Stimulated activated naive B cell treated with anti-CD40 and anti-IgM and Interleukin-4, amounts not matched to agents 10 μg/mL and 1 μg/mL and 100 μg/mL, for 72 hours (primary cell): Measurements from ENCODE around the gene NXNL1.
A peak's percentile ranks its signal among the peaks of the same experiment; 100 is the strongest.

Experiments used
- ATAC-seq, 2 donors: fragments of 150-1000 bp; cut with Tn5 transposase; replicated peaks; 2 replicates each; pipeline ENCODE4 v1.10.0; 2021; ENCODE audit warnings: moderate library complexity in 1 of 2
- DNase-seq: peaks from one replicate; pipeline ENCODE4 v3.0.0; 2021
- H3K27ac Mint-ChIP-seq: one replicate; pipeline ENCODE4 v1.8.0; 2022; ENCODE audit warnings: mild to moderate bottlenecking, mixed read lengths
- H3K27me3 Mint-ChIP-seq, 2 donors: one replicate each; pipeline ENCODE4 v1.8.0; 2022; ENCODE audit warnings: mixed read lengths in 2 of 2
- H3K36me3 Mint-ChIP-seq, 2 donors: one replicate each; pipeline ENCODE4 v1.8.0; 2022; ENCODE audit warnings: mixed read lengths in 2 of 2, mild to moderate bottlenecking in 1 of 2
- H3K4me1 Mint-ChIP-seq, 2 donors: one replicate each; pipeline ENCODE4 v1.8.0; 2022; ENCODE audit warnings: mixed read lengths in 2 of 2, mild to moderate bottlenecking in 1 of 2
- H3K4me3 Mint-ChIP-seq, 2 donors: one replicate each; pipeline ENCODE4 v1.8.0; 2022; ENCODE audit warnings: mild to moderate bottlenecking in 2 of 2, mixed read lengths in 2 of 2, moderate library complexity in 1 of 2
- H3K9me3 Mint-ChIP-seq, 2 donors: one replicate each; pipeline ENCODE4 v1.8.0; 2022; ENCODE audit warnings: mixed read lengths in 2 of 2, mild to moderate bottlenecking in 1 of 2

Gene NXNL1

DNA sequence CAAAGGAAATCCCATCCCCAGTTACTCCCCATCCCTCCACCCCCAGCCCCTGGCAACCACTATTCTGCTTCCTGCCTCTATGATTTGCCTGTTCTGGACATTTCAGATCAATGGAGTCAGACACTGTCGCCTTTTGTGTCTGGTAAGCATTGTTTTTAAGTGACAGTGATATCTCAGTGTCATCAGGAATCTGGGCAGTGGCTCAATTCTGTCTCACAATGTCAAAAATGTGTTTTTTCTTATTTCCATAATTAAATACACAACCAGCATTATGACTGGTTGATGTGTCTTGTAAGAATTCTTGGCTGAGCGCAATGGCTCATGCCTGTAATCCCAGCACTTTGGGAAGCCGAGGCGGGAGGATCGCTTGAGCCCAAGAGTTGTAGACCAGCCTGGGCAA, 30.6 kb upstream of the NXNL1 start:
- Mint-ChIP-seq H3K4me3 (no peak overlapping the region), H3K36me3 (peaks cover 6 to 12% of the 10 kb centered on the region in 2 donors), H3K27me3 (no peaks in the 10 kb centered on the region), H3K27ac (no peak overlapping the region), H3K4me1 (peaks cover 24 to 27% of the 10 kb centered on the region in 2 donors), H3K9me3 (no peaks in the 10 kb centered on the region)
- ATAC-seq: no peak
- DNase-seq: no peak

DNA sequence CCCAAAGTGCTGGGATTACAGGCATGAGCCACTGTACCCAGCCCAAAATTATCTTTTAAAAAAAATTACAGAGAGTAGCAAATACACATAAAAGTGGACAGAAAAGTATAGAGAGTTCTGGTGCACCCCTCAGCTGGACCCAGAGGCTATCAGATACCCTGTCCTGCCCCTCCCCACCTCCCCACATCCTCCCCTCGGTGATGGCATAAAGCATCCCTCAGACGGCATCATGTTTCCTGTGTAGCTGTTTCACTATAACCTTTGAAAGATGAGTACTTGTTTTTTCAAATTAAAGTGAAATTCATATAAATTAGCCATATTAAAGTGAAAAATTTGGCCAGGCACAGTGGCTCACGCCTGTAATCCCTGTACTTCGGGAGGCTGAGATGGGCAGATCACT, 29.7 kb upstream of the NXNL1 start:
- H3K27ac Mint-ChIP-seq: no peak overlapping the region

DNA sequence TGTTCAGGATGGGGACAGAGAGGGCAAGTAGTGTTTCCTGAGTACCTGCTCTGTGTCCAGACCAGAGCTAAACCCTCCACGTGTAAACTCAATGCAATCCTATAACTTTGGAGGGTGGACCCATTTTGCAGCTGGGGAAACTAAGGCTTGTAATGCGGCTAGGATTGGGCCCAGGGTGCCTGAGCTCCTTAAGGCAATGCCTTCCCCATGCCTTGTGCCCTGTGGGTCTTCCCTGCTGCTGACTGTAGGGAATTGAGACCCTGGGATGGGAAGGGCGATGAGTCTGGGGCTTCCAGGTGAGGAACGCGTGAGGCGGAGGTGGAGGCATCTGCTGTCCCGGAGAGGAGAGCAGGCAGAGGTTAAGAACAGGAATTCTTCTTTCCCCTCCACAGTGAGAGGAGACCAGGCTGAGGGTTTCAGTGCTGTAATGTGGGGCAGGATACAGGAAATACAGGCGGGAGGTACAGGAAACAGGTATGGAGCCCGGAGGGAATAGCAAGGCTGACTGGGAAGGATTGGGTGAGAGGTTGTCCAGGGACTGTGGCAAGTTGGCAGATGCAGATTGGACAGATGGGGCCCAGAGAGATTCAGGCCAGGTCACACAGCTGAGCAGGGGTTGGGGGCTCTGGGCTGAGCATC, 28.8 kb upstream of the NXNL1 start:
- Mint-ChIP-seq H3K9me3 (no peaks in the 10 kb centered on the region), H3K4me1 (peaks cover 16 to 22% of the 10 kb centered on the region in 2 donors), H3K27ac (no peak overlapping the region), H3K27me3 (no peaks in the 10 kb centered on the region), H3K36me3 (peaks cover 6 to 8% of the 10 kb centered on the region in 2 donors), H3K4me3 (peak overlapping the region in 1 of 2 donors; percentile 55)
- ATAC-seq: no peak
- DNase-seq: no peak

More for the DNA sequence above, 29.7 kb upstream of the NXNL1 start:
- no peaks in the 10 kb centered on the region for H3K27me3 Mint-ChIP-seq
- H3K9me3 Mint-ChIP-seq: no peaks in the 10 kb centered on the region
- peaks cover 16 to 22% of the 10 kb centered on the region in 2 donors for H3K4me1 Mint-ChIP-seq
- no peak overlapping the region for H3K4me3 Mint-ChIP-seq
- DNase-seq: no peak
- peaks cover 6 to 8% of the 10 kb centered on the region in 2 donors for H3K36me3 Mint-ChIP-seq
- ATAC-seq: no peak

DNA sequence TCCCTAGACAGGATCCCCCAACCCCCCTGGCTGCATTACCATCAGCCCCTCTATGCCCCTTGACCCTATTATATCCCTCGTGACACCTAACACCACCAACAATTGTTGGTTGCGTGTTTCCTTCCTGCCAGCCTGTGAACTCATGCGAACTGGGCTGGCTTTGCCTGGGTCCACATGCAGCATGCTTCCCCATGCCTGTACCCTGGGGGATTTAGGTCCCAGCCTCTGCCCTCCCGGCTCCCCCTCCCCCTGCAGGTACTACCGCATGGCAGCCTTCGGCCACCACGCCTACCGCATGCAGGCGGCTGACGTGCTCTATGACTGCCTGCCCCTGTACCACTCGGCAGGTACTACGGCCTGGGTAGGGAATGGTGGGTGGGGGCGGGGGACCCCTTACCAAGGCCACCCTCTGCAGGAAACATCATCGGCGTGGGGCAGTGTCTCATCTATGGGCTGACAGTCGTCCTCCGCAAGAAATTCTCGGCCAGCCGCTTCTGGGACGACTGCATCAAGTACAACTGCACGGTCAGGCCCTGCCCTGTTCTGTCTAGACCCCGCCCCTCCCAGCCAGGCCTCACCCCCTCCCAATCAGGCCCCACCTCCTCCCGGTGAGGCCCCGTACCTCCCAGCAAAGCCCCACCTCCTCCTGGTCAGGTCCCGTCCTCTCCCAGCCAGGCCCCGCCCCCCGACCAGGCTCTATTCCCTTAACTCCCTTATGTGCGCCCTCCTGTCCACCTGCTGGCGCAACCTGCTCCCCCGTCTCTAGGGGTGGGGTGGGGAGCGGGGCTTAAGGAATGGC, 28.1 kb upstream of the NXNL1 start:
- peak overlapping the region; percentile 12 to 55 for H3K4me3 Mint-ChIP-seq
- DNase-seq (peak; percentile 65), ATAC-seq (peak; percentile 95 to 98)
- peaks cover 16 to 22% of the 10 kb centered on the region in 2 donors for H3K4me1 Mint-ChIP-seq
- H3K27me3 Mint-ChIP-seq: no peaks in the 10 kb centered on the region
- H3K9me3 Mint-ChIP-seq: no peaks in the 10 kb centered on the region
- H3K36me3 Mint-ChIP-seq: peaks cover 6 to 8% of the 10 kb centered on the region in 2 donors
- H3K27ac Mint-ChIP-seq: peak overlapping the region; percentile 25

DNA sequence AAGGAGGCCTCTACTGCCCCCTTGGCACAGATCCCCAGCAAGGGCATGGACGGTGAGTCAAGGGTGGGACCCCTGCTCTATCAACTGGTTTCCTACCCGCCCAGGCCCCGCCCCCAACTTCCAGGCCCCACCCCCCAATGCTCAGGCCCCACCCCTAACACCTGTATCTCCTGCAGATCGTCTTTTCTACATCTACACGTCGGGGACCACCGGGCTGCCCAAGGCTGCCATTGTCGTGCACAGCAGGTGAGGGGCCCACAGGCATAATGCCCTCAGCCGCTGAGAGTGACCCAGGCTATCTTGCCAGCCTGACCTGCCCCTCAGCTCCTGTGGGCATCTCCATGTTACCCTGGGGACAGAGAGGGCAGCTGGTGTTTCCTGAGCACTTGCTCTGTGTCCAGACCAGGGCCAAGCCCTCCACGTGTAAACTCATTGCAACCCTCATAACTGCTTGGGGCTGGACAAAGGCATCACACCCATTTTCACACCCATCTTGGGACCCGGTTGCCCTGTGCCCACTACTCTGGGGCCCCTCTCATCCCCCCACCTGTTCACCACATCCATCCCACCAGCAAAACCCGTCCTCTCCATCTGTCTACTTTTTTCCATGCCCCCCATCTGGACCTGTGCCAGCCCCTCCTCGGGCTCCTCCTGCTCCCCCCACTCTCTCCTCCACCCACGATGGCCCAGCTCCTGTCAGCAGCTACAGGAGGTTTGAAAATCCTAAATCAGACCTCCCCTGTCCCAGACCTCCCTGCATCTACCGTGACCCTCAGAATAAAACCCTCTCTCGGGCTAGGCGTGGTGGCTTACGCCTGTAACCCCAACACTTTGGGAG, 26.8 kb upstream of the NXNL1 start:
- Mint-ChIP-seq H3K4me1 (peaks cover 16 to 24% of the 10 kb centered on the region in 2 donors), H3K9me3 (no peaks in the 10 kb centered on the region), H3K4me3 (no peak overlapping the region), H3K36me3 (peaks cover 6 to 8% of the 10 kb centered on the region in 2 donors), H3K27me3 (no peaks in the 10 kb centered on the region), H3K27ac (no peak overlapping the region)
- ATAC-seq: no peak
- DNase-seq: no peak

DNA sequence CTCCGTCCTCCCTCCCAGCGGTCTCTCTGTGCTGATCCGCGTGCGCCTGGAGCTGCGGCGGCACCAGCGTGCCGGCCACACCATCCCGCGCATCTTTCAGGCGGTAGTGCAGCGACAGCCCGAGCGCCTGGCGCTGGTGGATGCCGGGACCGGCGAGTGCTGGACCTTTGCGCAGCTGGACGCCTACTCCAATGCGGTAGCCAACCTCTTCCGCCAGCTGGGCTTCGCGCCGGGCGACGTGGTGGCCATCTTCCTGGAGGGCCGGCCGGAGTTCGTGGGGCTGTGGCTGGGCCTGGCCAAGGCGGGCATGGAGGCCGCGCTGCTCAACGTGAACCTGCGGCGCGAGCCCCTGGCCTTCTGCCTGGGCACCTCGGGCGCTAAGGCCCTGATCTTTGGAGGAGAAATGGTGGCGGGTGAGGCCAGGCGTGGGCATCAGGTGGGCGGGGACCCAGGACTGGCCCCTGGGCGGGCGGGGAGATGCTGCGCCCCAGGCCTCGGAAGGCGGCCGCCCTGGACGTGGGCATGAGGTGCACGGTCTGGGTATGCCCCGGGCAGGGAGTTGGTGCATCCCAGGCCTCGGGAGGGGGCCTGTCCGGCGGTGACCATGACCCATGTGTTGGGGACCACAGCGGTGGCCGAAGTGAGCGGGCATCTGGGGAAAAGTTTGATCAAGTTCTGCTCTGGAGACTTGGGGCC, 26.0 kb upstream of the NXNL1 start:
- DNase-seq (no peak), ATAC-seq (no peak)
- peaks cover 6 to 8% of the 10 kb centered on the region in 2 donors for H3K36me3 Mint-ChIP-seq
- H3K4me3 Mint-ChIP-seq: no peak overlapping the region
- H3K4me1 Mint-ChIP-seq: peaks cover 16 to 24% of the 10 kb centered on the region in 2 donors
- H3K9me3 Mint-ChIP-seq: no peaks in the 10 kb centered on the region
- no peaks in the 10 kb centered on the region for H3K27me3 Mint-ChIP-seq
- no peak overlapping the region for H3K27ac Mint-ChIP-seq

DNA sequence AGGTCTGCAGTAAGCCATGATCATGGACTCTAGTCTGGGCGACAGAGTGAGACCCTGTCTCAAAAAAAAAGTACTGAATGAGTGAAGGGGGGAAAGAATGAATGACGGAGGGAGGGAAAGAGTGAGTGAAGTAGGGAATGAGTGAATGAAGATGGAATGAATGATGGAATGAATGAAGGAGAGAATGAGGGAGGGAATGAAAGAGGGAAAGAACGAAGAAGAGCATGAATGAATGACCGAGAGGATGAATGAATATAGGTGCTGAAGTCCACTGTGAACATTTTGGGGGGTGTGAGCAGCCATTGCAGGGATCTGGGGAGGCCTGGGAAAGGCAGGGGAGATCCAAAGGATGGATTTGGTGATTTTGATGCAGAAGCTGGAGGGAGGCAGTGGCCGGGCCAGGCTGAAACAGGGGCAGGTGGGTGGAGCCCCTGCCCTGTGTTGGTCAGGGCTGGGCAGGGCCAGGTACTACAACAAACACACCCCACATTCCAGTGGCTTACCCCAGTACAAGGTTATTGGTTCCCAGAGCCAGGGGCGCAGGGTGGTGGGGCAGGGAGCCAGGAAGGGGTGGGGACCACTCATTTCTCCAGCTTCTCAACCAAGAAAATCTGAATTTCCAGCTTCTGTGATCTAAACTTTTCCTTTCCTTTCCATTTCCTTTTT, 23.9 kb upstream of the NXNL1 start:
- H3K36me3 Mint-ChIP-seq: peaks cover 6 to 7% of the 10 kb centered on the region in 2 donors
- H3K9me3 Mint-ChIP-seq: no peaks in the 10 kb centered on the region
- DNase-seq (no peak), ATAC-seq (no peak)
- H3K27ac Mint-ChIP-seq: no peak overlapping the region
- no peaks in the 10 kb centered on the region for H3K27me3 Mint-ChIP-seq
- no peak overlapping the region for H3K4me3 Mint-ChIP-seq
- H3K4me1 Mint-ChIP-seq: peaks cover 16 to 23% of the 10 kb centered on the region in 2 donors

DNA sequence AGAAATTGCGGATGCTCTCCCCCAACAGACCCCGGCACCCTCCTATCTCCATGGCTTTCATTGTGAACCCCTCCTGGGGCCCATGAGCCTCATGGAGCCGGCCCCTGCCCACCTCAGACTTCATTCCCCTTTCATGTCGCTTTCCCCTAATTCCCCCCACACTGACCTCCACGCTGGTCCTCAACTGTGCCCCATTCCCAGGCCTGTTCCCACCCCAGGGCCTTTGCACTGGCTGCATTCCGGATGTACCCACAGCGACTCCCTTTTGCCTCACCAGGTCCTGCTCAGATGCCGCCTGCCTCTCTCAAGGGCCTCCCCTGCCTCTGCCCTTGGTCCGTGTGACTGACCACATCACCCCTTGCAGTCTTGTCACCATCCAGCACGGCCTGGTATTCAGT, 22.9 kb upstream of the NXNL1 start:
- Mint-ChIP-seq H3K9me3 (no peaks in the 10 kb centered on the region), H3K27ac (peak overlapping the region; percentile 56), H3K4me1 (peaks cover 9 to 13% of the 10 kb centered on the region in 2 donors), H3K27me3 (no peaks in the 10 kb centered on the region), H3K36me3 (peaks cover 0 to 3% of the 10 kb centered on the region in 2 donors), H3K4me3 (no peak overlapping the region)
- DNase-seq (no peak), ATAC-seq (no peak)

DNA sequence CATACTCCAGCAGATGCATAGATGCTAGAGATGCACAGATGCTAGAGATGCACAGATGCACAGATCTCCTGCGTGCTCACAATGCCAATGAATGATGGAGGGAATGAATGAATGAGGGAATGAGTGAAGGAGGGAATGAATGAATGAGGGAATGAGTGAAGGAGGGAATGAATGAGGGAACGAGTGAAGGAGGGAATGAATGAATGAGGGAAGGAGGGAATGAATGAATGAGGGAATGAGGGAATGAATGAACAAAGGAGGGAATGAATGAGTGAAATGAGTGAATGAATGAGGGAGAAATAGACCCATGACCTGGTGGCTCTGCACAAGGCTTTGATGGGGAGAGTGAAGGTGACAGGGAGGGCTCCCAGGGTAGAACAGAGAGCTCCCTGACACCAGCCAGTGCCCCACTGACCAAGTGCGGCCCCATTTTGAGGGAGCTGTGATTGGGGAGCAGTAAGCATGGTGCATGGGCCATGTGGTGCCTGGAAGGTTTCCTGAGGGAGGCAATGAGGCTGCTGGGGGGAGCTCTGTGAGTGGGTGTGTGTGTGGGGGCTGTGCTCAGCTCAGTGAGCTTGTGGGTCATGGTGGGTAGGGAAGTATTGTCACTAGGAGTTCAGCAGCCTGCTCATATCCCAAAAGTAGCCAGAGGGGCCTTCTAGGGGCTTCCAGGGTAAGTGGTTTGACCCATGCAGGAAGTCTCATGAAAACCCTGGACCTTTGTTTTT, 22.3 kb upstream of the NXNL1 start:
- no peaks in the 10 kb centered on the region for H3K9me3 Mint-ChIP-seq
- ATAC-seq (no peak), DNase-seq (no peak)
- no peaks in the 10 kb centered on the region for H3K36me3 Mint-ChIP-seq
- H3K4me3 Mint-ChIP-seq: no peak overlapping the region
- no peak overlapping the region for H3K27ac Mint-ChIP-seq
- H3K27me3 Mint-ChIP-seq: no peaks in the 10 kb centered on the region
- peaks cover 3 to 8% of the 10 kb centered on the region in 2 donors for H3K4me1 Mint-ChIP-seq

DNA sequence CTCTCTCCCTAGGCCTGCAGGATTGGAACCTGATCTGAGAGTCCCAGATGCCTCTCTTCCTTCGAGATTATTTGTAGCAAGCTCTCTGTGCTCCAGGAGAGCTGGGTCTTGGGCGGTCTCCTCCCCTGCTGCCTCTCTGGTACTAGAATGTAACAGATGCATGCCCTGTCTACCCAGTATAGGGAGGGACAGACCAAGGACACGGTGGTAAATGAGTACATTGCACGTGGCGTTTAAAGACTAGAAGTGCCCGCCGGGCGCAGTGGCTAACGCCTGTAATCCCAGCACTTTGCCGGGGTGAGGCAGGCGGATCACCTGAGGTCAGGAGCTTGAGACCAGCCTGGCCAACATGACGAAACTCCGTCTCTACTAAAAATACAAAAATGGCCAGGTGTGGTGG, 21.3 kb upstream of the NXNL1 start:
- Mint-ChIP-seq H3K4me1 (peaks cover 0 to 3% of the 10 kb centered on the region in 2 donors), H3K36me3 (no peaks in the 10 kb centered on the region), H3K27ac (no peak overlapping the region), H3K27me3 (no peaks in the 10 kb centered on the region), H3K9me3 (no peaks in the 10 kb centered on the region), H3K4me3 (no peak overlapping the region)
- DNase-seq (no peak), ATAC-seq (no peak)

DNA sequence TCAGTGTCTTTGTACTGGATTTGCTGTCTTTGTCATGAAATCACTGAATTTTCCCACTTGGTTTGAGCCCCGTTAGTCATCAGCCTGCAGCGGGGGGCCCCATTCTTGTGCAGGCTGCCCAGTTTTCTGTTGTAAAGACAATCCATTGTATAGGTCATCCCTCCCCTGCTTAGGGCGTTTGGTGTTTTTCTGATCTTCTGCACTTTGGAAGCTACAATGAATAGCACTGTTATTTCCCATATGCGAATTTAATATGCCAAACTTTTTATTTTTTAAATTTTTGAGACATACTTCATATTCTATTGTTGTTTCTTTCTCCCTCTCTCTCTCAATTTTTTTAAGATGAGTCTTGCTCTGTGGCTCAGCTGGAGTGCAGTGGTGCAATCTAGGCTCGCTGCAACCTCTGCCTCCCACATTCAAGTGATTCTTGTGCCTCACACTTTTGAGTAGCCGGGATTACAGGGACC, 18.6 kb upstream of the NXNL1 start:
- Mint-ChIP-seq H3K36me3 (no peaks in the 10 kb centered on the region), H3K27me3 (no peaks in the 10 kb centered on the region), H3K9me3 (no peaks in the 10 kb centered on the region), H3K4me3 (no peak overlapping the region), H3K4me1 (peaks cover 0 to 3% of the 10 kb centered on the region in 2 donors), H3K27ac (no peak overlapping the region)
- DNase-seq (no peak), ATAC-seq (no peak)

DNA sequence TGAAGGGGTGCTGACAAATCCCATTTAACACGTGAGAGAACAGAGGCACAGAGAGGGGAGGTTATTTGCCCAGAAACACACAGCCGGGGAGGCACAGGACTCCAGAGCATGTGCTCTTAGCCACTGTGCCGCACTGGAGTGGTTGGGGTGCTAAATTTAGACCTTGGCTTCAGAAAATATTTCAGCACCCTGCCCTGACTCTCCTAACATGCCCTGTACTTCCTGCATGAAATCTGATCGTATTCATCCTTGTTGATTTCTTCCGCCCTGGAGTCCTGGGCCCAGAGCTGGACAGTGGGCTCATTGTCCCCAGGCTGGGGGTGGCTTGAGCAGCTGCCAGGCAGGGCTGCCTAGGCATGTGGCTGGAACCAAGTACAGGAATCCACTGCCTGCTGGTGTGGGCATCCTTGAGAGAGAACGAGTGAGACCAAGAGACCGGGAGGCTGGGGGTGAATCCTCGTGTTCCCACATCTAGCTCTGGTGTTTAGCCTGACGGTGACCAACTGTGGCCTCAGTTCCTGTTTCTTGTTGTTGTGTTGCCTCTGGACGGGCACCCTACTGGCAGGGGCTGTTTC, 14.9 kb upstream of the NXNL1 start:
- peaks cover 0 to 4% of the 10 kb centered on the region in 2 donors for H3K27me3 Mint-ChIP-seq
- ATAC-seq (no peak), DNase-seq (no peak)
- H3K9me3 Mint-ChIP-seq: no peaks in the 10 kb centered on the region
- no peaks in the 10 kb centered on the region for H3K36me3 Mint-ChIP-seq
- peaks cover 6 to 13% of the 10 kb centered on the region in 2 donors for H3K4me1 Mint-ChIP-seq
- H3K4me3 Mint-ChIP-seq: no peak overlapping the region
- no peak overlapping the region for H3K27ac Mint-ChIP-seq
